A549 (cell line): ENCODE results near the gene SETX.

Experiments used
- CHD4 ChIP-seq: fragments of 200-600 bp; sonication (generic); IDR thresholded peaks from 2 replicates; pipeline ENCODE4 v1.6.1; 2016; ENCODE audit warnings: antibody characterized with exemption, mild to moderate bottlenecking, borderline replicate concordance
- CTCF ChIP-seq: fragments of >200 bp; sonication (Bioruptor Twin); formaldehyde crosslinking; IDR thresholded peaks from 3 replicates; pipeline ENCODE4 v1.5.1; 2016
- ESRRA ChIP-seq: fragments of 150-350 bp; IDR thresholded peaks from 2 replicates; pipeline ENCODE4 v1.6.1; 2014; ENCODE audit warnings: mild to moderate bottlenecking, low read length, borderline replicate concordance
- JUNB ChIP-seq: fragments of >200 bp; sonication (Bioruptor Twin); formaldehyde crosslinking; IDR thresholded peaks from 2 replicates; pipeline ENCODE4 v1.6.1; 2016
- POLR2A ChIP-seq: IDR thresholded peaks from 2 replicates; pipeline ENCODE4 v1.6.1; 2012; ENCODE audit warnings: mild to moderate bottlenecking, low read length
- TP53 ChIP-seq: fragments of 250-450 bp; sonication (Bioruptor Pico); IDR thresholded peaks from 2 replicates; pipeline ENCODE4 v1.5.0; 2021; ENCODE audit warnings: mild to moderate bottlenecking, moderate library complexity

GRCh38 chr9:132387133-132387532, 32.3 kb upstream of the SETX start:
- TF ChIP-seq CTCF (no peak), CHD4 (no peak), JUNB (no peak), TP53 (CRISPR knock-in tag) (no peak), POLR2A (no peak), ESRRA (no peak)
